Endothelial cell of coronary artery (primary cell): Measurements from ENCODE around the gene STAMBPL1. TPM values are rescaled to one million over a fixed set of nuclear protein-coding genes. Genes with fewer than 3 reads are reported as not detected.

ENCODE experiments used
- total RNA-seq: library from RNA; depleted of rRNA; stranded (reverse); fragments of >200 nt; gene quantifications from 2 replicates; pipeline ENCODE4 v1.2.3, GENCODE V29; 2014

STAMBPL1 gene
- 0.81 and 3.2 TPM in 2 replicates for total RNA-seq

GRCh38 chr10:88879534-88880281, at the start of gene STAMBPL1:
Gene STAMBPL1 (plus strand): TSS chr10:88880245. CDS start chr10:88901709, 21,464 bp downstream.

GRCh38 chr10:88851706-88852105, 28.3 kb upstream of the STAMBPL1 start, which contains the start of gene ANKRD22:
Gene ANKRD22 (minus strand): TSS chr10:88851844. CDS start chr10:88851607, 237 bp downstream.

GRCh38 chr10:88952647-88953111, 72.6 kb downstream of the STAMBPL1 start, which contains the start of gene ACTA2:
Gene ACTA2 (minus strand): TSS chr10:88952773. CDS start chr10:88948930, 3,843 bp downstream.

Other genes with a start within 250 kb of the STAMBPL1 start
- gene LIPF, start 215.8 kb upstream of the STAMBPL1 start, total RNA-seq = not detected in 2 replicates
- gene LIPK, start 174.0 kb upstream of the STAMBPL1 start, total RNA-seq = not detected in 2 replicates
- not detected in 2 replicates for gene LIPN, start 120.2 kb upstream of the STAMBPL1 start, total RNA-seq
- gene LIPM, start 77.5 kb upstream of the STAMBPL1 start, total RNA-seq = not detected in 2 replicates
- gene ANKRD22, start 28.4 kb upstream of the STAMBPL1 start, total RNA-seq = not detected in 2 replicates
- 8.1 and 140 TPM in 2 replicates for gene ACTA2, start 72.5 kb downstream of the STAMBPL1 start, total RNA-seq
- gene FAS, start 110.6 kb downstream of the STAMBPL1 start, total RNA-seq = 20.5 and 25.9 TPM in 2 replicates